ENCODE measurements around the gene SRC.

DNA sequence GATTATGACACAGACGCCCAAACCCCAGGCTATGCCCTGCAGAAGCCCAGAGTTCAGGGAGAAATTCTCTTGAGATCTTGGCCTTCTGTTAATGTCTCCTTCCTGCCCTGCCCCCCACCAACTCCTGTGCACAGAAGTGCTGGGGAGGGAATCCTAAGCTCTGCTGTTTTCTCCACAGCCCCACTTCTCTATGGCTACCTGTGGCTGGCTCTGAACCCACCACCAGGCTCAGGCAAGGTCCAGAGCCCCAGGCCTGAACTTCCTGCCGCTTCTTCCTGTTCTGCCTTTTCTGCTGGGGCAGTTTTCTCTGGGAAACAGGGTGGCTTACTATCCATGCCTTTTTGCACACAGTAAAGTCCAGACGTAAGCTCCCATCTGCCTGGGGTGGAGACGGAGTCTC lies 97.7 kb downstream of the SRC start:
- TF ChIP-seq, protein P1, sequence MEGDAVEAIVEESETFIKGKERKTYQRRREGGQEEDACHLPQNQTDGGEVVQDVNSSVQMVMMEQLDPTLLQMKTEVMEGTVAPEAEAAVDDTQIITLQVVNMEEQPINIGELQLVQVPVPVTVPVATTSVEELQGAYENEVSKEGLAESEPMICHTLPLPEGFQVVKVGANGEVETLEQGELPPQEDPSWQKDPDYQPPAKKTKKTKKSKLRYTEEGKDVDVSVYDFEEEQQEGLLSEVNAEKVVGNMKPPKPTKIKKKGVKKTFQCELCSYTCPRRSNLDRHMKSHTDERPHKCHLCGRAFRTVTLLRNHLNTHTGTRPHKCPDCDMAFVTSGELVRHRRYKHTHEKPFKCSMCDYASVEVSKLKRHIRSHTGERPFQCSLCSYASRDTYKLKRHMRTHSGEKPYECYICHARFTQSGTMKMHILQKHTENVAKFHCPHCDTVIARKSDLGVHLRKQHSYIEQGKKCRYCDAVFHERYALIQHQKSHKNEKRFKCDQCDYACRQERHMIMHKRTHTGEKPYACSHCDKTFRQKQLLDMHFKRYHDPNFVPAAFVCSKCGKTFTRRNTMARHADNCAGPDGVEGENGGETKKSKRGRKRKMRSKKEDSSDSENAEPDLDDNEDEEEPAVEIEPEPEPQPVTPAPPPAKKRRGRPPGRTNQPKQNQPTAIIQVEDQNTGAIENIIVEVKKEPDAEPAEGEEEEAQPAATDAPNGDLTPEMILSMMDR (conservative IDR thresholded peaks at IDR 0.05; ENCODE audit: low read depth, low read length), result no peak
- no peak for TF ChIP-seq EZH2 (IDR thresholded peaks at IDR 0.05; ENCODE audit: borderline replicate concordance, low read depth, low read length, poor library complexity, severe bottlenecking)

Data from A673 (cell line).